Adrenal gland (tissue), 5 donors: ENCODE results near the gene EID1.

Experiments
- POLR2A ChIP-seq, 2 donors: fragments of 450-650 bp; IDR thresholded peaks; one replicate each; pipeline ENCODE4 v1.6.1; 2017; ENCODE audit warnings: antibody characterized with exemption in 2 of 2, mild to moderate bottlenecking in 2 of 2, moderate library complexity in 1 of 2
- TF ChIP-seq, protein P1 (sequence below), 6 experiments: fragments of 450-650 bp in 4 of 6; fragments of 200-600 bp in 2 of 6; sonication (generic) in 1 of 6; IDR thresholded peaks; 1 replicate in 5 of 6; 2 replicates in 1 of 6; pipeline versions ENCODE4 v1.5.1 to v1.8.0; 2016 to 2021; ENCODE audit warnings: antibody characterized with exemption in 6 of 6, mild to moderate bottlenecking in 2 of 6, moderate library complexity in 1 of 6
- donor health status: DM: no; HTN: no; CAD: no.

DNA sequence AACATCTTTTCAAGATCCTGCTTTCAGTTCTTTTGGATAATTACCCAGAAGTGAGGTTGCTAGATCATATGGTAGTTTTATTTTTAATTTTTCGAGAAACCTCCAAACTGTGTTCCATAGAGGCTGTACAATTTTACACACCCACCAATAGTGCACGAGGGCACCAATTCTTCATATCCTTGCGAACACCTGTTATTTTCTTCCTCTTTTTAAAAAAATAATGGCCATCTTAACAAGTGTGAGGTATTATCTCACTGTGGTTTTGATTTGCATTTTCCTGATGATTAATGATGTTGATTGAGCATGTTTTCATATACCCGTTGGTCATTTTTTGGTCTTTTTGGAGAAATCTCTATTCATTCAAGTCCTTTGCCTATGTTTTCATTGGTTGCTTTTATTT lies 49.5 kb upstream of the EID1 start:
- TF ChIP-seq, protein P1, sequence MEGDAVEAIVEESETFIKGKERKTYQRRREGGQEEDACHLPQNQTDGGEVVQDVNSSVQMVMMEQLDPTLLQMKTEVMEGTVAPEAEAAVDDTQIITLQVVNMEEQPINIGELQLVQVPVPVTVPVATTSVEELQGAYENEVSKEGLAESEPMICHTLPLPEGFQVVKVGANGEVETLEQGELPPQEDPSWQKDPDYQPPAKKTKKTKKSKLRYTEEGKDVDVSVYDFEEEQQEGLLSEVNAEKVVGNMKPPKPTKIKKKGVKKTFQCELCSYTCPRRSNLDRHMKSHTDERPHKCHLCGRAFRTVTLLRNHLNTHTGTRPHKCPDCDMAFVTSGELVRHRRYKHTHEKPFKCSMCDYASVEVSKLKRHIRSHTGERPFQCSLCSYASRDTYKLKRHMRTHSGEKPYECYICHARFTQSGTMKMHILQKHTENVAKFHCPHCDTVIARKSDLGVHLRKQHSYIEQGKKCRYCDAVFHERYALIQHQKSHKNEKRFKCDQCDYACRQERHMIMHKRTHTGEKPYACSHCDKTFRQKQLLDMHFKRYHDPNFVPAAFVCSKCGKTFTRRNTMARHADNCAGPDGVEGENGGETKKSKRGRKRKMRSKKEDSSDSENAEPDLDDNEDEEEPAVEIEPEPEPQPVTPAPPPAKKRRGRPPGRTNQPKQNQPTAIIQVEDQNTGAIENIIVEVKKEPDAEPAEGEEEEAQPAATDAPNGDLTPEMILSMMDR (IDR thresholded peaks at IDR 0.05), result no peak
- no peak for TF ChIP-seq POLR2A (IDR thresholded peaks at IDR 0.05)
